Kidney (tissue), 14 donors: ENCODE results near the gene IKZF1. TPM values are rescaled to one million over a fixed set of nuclear protein-coding genes. Genes with fewer than 3 reads are reported as not detected.

Experiments used
- DNase-seq, 5 donors: peaks; one replicate each; pipeline ENCODE4 v3.0.0-alpha.2; 2013 to 2020
- FAIRE-seq: peaks from 2 replicates; lab custom pipeline; 2012; peaks lifted over from hg19 to GRCh38; lab: Jason Lieb, UNC
- H3K27ac ChIP-seq, 2 donors: one replicate each; pipeline ENCODE4 v1.7.0; 2013; ENCODE audit warnings: low read depth in 2 of 2, low read length in 2 of 2, inconsistent platforms in 1 of 2
- H3K27me3 ChIP-seq: one replicate; pipeline ENCODE4 v1.7.1; 2013; ENCODE audit warnings: low read length, inconsistent platforms; ENCODE audit not compliant: control insufficient read depth, insufficient read depth
- H3K36me3 ChIP-seq, 3 donors: one replicate each; pipeline versions ENCODE4 v1.7.0 to v1.7.1; 2013; ENCODE audit warnings: low read length in 3 of 3, control low read depth in 1 of 3, inconsistent platforms in 1 of 3; ENCODE audit not compliant: insufficient read depth in 3 of 3, control insufficient read depth in 2 of 3
- H3K4me1 ChIP-seq, 3 donors: one replicate each; pipeline versions ENCODE4 v1.7.0 to v1.7.1; 2013; ENCODE audit warnings: low read length in 3 of 3, inconsistent platforms in 1 of 3, low read depth in 1 of 3; ENCODE audit not compliant: control insufficient read depth in 2 of 3, insufficient read depth in 2 of 3
- H3K4me3 ChIP-seq, 3 donors: one replicate each; pipeline versions ENCODE4 v1.7.0 to v1.8.1; 2013; ENCODE audit warnings: low read length in 3 of 3, control low read depth in 1 of 3, inconsistent platforms in 1 of 3
- H3K9ac ChIP-seq, 3 donors: one replicate each; pipeline versions ENCODE4 v1.7.0 to v1.7.1; 2013; ENCODE audit warnings: low read length in 3 of 3, control low read depth in 1 of 3, inconsistent platforms in 1 of 3
- H3K9me3 ChIP-seq, 3 donors: one replicate each; pipeline versions ENCODE4 v1.7.0 to v1.7.1; 2013; ENCODE audit warnings: low read length in 3 of 3, control low read depth in 1 of 3, inconsistent platforms in 1 of 3; ENCODE audit not compliant: control insufficient read depth in 2 of 3, insufficient read depth in 1 of 3
- CTCF ChIP-seq: IDR thresholded peaks from 3 replicates; pipeline ENCODE4 v1.5.1; 2012; ENCODE audit warnings: mild to moderate bottlenecking, moderate library complexity, borderline replicate concordance; ENCODE audit not compliant: insufficient read depth; ENCODE audit errors: extremely low read depth
- intact Hi-C: fragments of 100-400 bp; cut with DNase I; formaldehyde crosslinking; loops from one replicate; pipeline ENCODE4 v1.11.1; 2022
- polyA plus RNA-seq: library from polyadenylated mRNA; stranded (reverse); fragments of 350-450 nt; fragmentation: Illumina TruSeq; extraction: RNeasy Lipid Tissue Mini Kit (QIAGEN cat#74804); gene quantifications from one replicate; pipeline ENCODE4 v1.2.3, GENCODE V29; 2014; ENCODE audit warnings: low read depth, low replicate concordance; ENCODE audit not compliant: insufficient read depth
- total RNA-seq: library from RNA; stranded (reverse); fragmentation: NEBNext Ultra II Directional; extraction: Animal tissue kit (Norgen Biotek cat#: 25700); gene quantifications from one replicate; pipeline ENCODE4 v1.2.1, GENCODE V29; 2021
- donor health status: control.
- donor health status: control.
- donor health status: control.
- donor health status: control.
- donor health status: control.
- donor health status: DM: yes; HTN: yes; CAD: no.
- donor health status: Normal renal cell carcinoma (clear cell type).

IKZF1 gene
- total and polyA plus RNA-seq, 2 donors from 2014 or later = 0.52 to 36.8 TPM

GRCh38 chr7:50362712-50363282 is 58.3 kb downstream of the IKZF1 start:
- FAIRE-seq = no peak
- Histone ChIP-seq H3K27ac (no peak overlapping the region), H3K4me1 (no peaks in the 10 kb centered on the region), H3K9ac (no peak overlapping the region), H3K9me3 (no peaks in the 10 kb centered on the region), H3K27me3 (no peaks in the 10 kb centered on the region), H3K4me3 (no peak overlapping the region), H3K36me3 (no peaks in the 10 kb centered on the region)
- intact Hi-C loops = no loop called here
- no peak for TF ChIP-seq CTCF
- no peak for DNase-seq

- H3K27ac ChIP-seq = no peak overlapping the region
- H3K4me3 ChIP-seq = no peak overlapping the region
- intact Hi-C loops = no loop called here
- no peak for DNase-seq
- no peaks in the 10 kb centered on the region for H3K36me3 ChIP-seq
- TF ChIP-seq CTCF = no peak
- H3K9me3 ChIP-seq = no peaks in the 10 kb centered on the region
- no peak overlapping the region for H3K9ac ChIP-seq
- no peaks in the 10 kb centered on the region for H3K4me1 ChIP-seq
- no peaks in the 10 kb centered on the region for H3K27me3 ChIP-seq
- FAIRE-seq = no peak
These were observed 59.0 kb downstream of the IKZF1 start for GRCh38 chr7:50363327-50364060.

GRCh38 chr7:50364645-50365044 is 60.1 kb downstream of the IKZF1 start:
- no peak overlapping the region for H3K9ac ChIP-seq
- H3K4me3 ChIP-seq = no peak overlapping the region
- no peak for DNase-seq
- FAIRE-seq = no peak
- intact Hi-C loops = no loop called here
- no peak overlapping the region for H3K27ac ChIP-seq
- H3K9me3 ChIP-seq = peaks cover 0 to 8% (median 0%) of the 10 kb centered on the region in 3 donors
- H3K27me3 ChIP-seq = no peaks in the 10 kb centered on the region
- TF ChIP-seq CTCF = no peak
- no peaks in the 10 kb centered on the region for H3K36me3 ChIP-seq
- no peaks in the 10 kb centered on the region for H3K4me1 ChIP-seq
